GM12878 (cell line): Measurements from ENCODE around the gene CEACAM4. TPM values are rescaled to one million over a fixed set of nuclear protein-coding genes. Genes with fewer than 3 reads are reported as not detected.
A peak's percentile ranks its signal among the peaks of the same experiment; 100 is the strongest.
"Not testable (repeated sequence)": the region's sequence is repeated elsewhere in the genome, so short reads cannot be mapped to it uniquely, and the experiment has no call there.

ENCODE experiments used
- ATAC-seq: fragments of 200-7000 bp; cut with Tn5 transposase; 3 replicates; pipeline ENCODE4 v1.9.1; 2020; ENCODE audit warnings: mild to moderate bottlenecking, moderate library complexity
- BruUV-seq: library from RNA; stranded (reverse); fragments of 400-500 nt; replicated peaks from 2 replicates; lab custom pipeline; 2021; lab: Mats Ljungman, UMichigan
- CTCF ChIA-PET: fragments of 300-600 bp; sonication (Branson Sonifier 250); formaldehyde crosslinking; extraction: SDS; loops from one replicate; lab custom pipeline; 2021; ENCODE audit warnings: inconsistent platforms; lab: Yijun Ruan, JAX
- POLR2A ChIA-PET: fragments of 350-600 bp; formaldehyde crosslinking; extraction: SDS; loops from one replicate; lab custom pipeline; 2021; ENCODE audit warnings: inconsistent platforms; lab: Charles Lee
- RAD21 ChIA-PET: fragments of 300-600 bp; sonication (Branson Sonifier 250); formaldehyde crosslinking; loops from one replicate; lab custom pipeline; 2023; ENCODE audit warnings: antibody characterized with exemption; ENCODE audit not compliant: unreplicated experiment; lab: Charles Lee
- SMC1A ChIA-PET: fragments of 300-600 bp; sonication (Branson Sonifier 250); formaldehyde crosslinking; loops from one replicate; lab custom pipeline; 2023; ENCODE audit not compliant: unreplicated experiment, uncharacterized antibody; lab: Charles Lee
- DNase-seq: peaks from one replicate; pipeline ENCODE4 v3.0.0-alpha.2; 2011; ENCODE audit warnings: low read depth, low spot score
- FAIRE-seq: peaks from 3 replicates; lab custom pipeline; 2011; peaks lifted over from hg19 to GRCh38; lab: Jason Lieb, UNC
- H2AFZ ChIP-seq: 2 replicates; pipeline ENCODE4 v1.6.0; 2011; ENCODE audit warnings: low read depth, low read length, control low read depth; ENCODE audit not compliant: control insufficient read depth
- H3K27ac ChIP-seq: 2 replicates; pipeline ENCODE4 v1.5.1; 2011; ENCODE audit warnings: control low read depth; ENCODE audit not compliant: control insufficient read depth, insufficient read depth
- H3K27me3 ChIP-seq, 2 experiments: replicated peaks in 1 of 2; 2 replicates each; pipeline versions ENCODE4 v1.6.0 to v1.6.1; 2011; ENCODE audit warnings: low read length in 1 of 2; ENCODE audit not compliant: control insufficient read depth in 2 of 2, insufficient read depth in 2 of 2
- H3K36me3 ChIP-seq, 2 experiments: 2 replicates each; pipeline ENCODE4 v1.5.1; 2011; ENCODE audit warnings: low read length in 1 of 2; ENCODE audit not compliant: control insufficient read depth in 2 of 2, insufficient read depth in 2 of 2
- H3K4me1 ChIP-seq: 2 replicates; pipeline ENCODE4 v1.6.1; 2011; ENCODE audit warnings: mild to moderate bottlenecking, low read length, moderate library complexity, mixed read lengths; ENCODE audit not compliant: control insufficient read depth, insufficient read depth
- H3K4me2 ChIP-seq: 2 replicates; pipeline ENCODE4 v1.6.0; 2011; ENCODE audit warnings: control low read depth; ENCODE audit not compliant: control insufficient read depth, insufficient read depth
- H3K4me3 ChIP-seq: fragments of 200-600 bp; sonication (generic); 2 replicates; pipeline ENCODE4 v1.5.1; 2016
- H3K79me2 ChIP-seq: 2 replicates; pipeline ENCODE4 v1.6.0; 2011; ENCODE audit warnings: low read length; ENCODE audit not compliant: control insufficient read depth, insufficient read depth
- H3K9ac ChIP-seq: 2 replicates; pipeline ENCODE4 v1.8.0; 2011; ENCODE audit warnings: low read length, control low read depth, mixed read lengths; ENCODE audit not compliant: control insufficient read depth, insufficient read depth
- H3K9me3 ChIP-seq: replicated peaks from 3 replicates; pipeline ENCODE4 v1.5.1; 2011; ENCODE audit warnings: mild to moderate bottlenecking, low read length; ENCODE audit not compliant: control insufficient read depth, insufficient read depth
- H4K20me1 ChIP-seq: 2 replicates; pipeline ENCODE4 v1.6.0; 2011; ENCODE audit not compliant: control insufficient read depth, insufficient read depth
- BCL11A ChIP-seq: IDR thresholded peaks from 2 replicates; pipeline ENCODE4 v1.6.1; 2011; ENCODE audit warnings: low read depth, low read length
- FOXM1 ChIP-seq: IDR thresholded peaks from 2 replicates; pipeline ENCODE4 v1.6.1; 2012; ENCODE audit warnings: low read depth, mild to moderate bottlenecking, inconsistent platforms, low read length, moderate library complexity
- IKZF1 ChIP-seq: fragments of 450-650 bp; conservative IDR thresholded peaks from 2 replicates; pipeline ENCODE4 v1.6.1; 2017; ENCODE audit warnings: antibody characterized with exemption, mild to moderate bottlenecking
- KAT2A ChIP-seq: conservative IDR thresholded peaks from 2 replicates; pipeline ENCODE4 v1.6.1; 2011; ENCODE audit warnings: low read depth, low read length; ENCODE audit not compliant: control insufficient read depth
- NR2C1 ChIP-seq: fragments of 450-650 bp; IDR thresholded peaks from 2 replicates; pipeline ENCODE4 v1.6.1; 2017; ENCODE audit warnings: antibody characterized with exemption, mild to moderate bottlenecking, moderate library complexity
- TCF12 ChIP-seq: IDR thresholded peaks from 2 replicates; pipeline ENCODE4 v1.6.1; 2011; ENCODE audit warnings: low read depth, mild to moderate bottlenecking, low read length
- WGBS: methylation state at CpG from one replicate; pipeline ENCODE4 v1.1.6; 2016; ENCODE audit warnings: low lambda C conversion rate; ENCODE audit not compliant: insufficient replicate concordance, insufficient coverage; ENCODE audit errors: missing lambda C conversion rate; 5-methylcytosine and 5-hydroxymethylcytosine counted together
- in situ Hi-C: fragments of 300-500 bp; cut with MboI; formaldehyde crosslinking; loops from 9 replicates; pipeline ENCODE4 v1.14.3; 2018; ENCODE audit warnings: mixed read lengths
- intact Hi-C: fragments of 100-400 bp; cut with micrococcal nuclease; formaldehyde crosslinking; loops from one replicate; pipeline ENCODE4 v1.14.2; 2022; ENCODE audit not compliant: unreplicated experiment
- polyA plus RNA-seq, 11 experiments: library from polyadenylated mRNA; depleted of rRNA in 4 of 11; unstranded in 6 of 11; stranded (reverse) in 5 of 11; fragments of >200 nt; fragmentation: Nextera tagmentation in 4 of 11; fragmentation: Illumina TruSeq in 1 of 11; extraction: Ambion mirVana in 4 of 11; extraction: Trizol in 1 of 11; gene quantifications; 1 replicate in 1 of 11; 2 replicates in 10 of 11; pipeline versions ENCODE4 v1.2.1 to v1.2.3, GENCODE V29; 2011 to 2016; ENCODE audit warnings: inconsistent platforms in 2 of 11, missing spikeins in 2 of 11, low read depth in 1 of 11
- total RNA-seq, 4 experiments: library from RNA; depleted of rRNA in 3 of 4; stranded (reverse); fragments of >200 nt in 3 of 4; fragmentation: Illumina TruSeq in 1 of 4; extraction: Trizol in 1 of 4; gene quantifications; 2 replicates each; pipeline versions ENCODE4 v1.2.1 to v1.2.3, GENCODE V29; 2013 to 2021
- TF ChIP-seq, protein P1 (sequence below): fragments of 150-350 bp; IDR thresholded peaks from 2 replicates; pipeline ENCODE4 v1.6.1; 2016; ENCODE audit warnings: low read depth, low read length
- TF ChIP-seq, protein P2 (sequence below): fragments of 450-650 bp; IDR thresholded peaks from 2 replicates; pipeline ENCODE4 v1.6.1; 2016; ENCODE audit warnings: mild to moderate bottlenecking

Gene CEACAM4
- total and polyA plus RNA-seq, 10 of the 15 experiments (the other 5 are each of a cell fraction or from before 2014, with no cell fraction given), result not detected

DNA sequence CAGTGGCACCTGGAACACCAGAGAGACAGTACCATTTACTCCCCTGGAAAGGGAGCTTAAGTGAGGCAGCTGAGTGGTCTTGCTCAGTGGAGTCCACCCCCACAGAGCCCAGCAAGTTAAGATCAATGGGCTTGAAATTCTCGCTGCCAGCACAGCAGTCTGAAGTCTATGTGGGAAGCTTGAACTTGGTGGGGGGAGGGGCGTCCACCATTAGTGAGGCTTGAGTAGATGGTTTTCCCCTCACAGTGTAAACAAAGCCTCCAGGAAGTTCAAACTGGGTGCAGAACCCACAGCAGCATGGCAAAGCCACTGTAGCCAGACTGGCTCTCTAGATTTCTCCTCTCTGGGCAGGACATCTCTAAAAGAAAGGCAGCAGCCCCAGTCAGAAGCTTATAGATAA is 30.3 kb upstream of the CEACAM4 start:
- Histone ChIP-seq H3K4me2 (no peak overlapping the region), H3K79me2 (no peaks in the 10 kb centered on the region), H3K4me3 (no peak overlapping the region), H2AFZ (peak overlapping the region; percentile 23; the same call in 1 of the 2 replicates), H3K36me3 (no peaks in the 10 kb centered on the region), H4K20me1 (no peaks in the 10 kb centered on the region), H3K4me1 (no peaks in the 10 kb centered on the region; the same call in 1 of the 2 replicates), H3K27ac (no peak overlapping the region), H3K9ac (no peak overlapping the region), H3K9me3 (no peaks in the 10 kb centered on the region; the same call in 2 of the 3 replicates), H3K27me3 (no peaks in the 10 kb centered on the region)
- ChIA-PET CTCF (interaction anchor here (0.7 to 2.4 kb wide), 4 partner anchors 10 to 138 kb away, joined by 3 to 12 read pairs (median 4); no protein-coding TSS in a partner anchor), POLR2A (no interaction called here), RAD21 (interaction anchor here (1.4 to 2.9 kb wide), 2 partner anchors 10 to 15 kb away, joined by 3 to 8 read pairs; no protein-coding TSS in a partner anchor), SMC1A (no interaction called here)
- 3% methylated on average over 2 of the region's 2 CpGs for WGBS
- DNase-seq (no peak), FAIRE-seq (no peak), ATAC-seq (no peak)
- in situ Hi-C loops (no loop called here), intact Hi-C loops (no loop called here)
- TF ChIP-seq, protein P1, sequence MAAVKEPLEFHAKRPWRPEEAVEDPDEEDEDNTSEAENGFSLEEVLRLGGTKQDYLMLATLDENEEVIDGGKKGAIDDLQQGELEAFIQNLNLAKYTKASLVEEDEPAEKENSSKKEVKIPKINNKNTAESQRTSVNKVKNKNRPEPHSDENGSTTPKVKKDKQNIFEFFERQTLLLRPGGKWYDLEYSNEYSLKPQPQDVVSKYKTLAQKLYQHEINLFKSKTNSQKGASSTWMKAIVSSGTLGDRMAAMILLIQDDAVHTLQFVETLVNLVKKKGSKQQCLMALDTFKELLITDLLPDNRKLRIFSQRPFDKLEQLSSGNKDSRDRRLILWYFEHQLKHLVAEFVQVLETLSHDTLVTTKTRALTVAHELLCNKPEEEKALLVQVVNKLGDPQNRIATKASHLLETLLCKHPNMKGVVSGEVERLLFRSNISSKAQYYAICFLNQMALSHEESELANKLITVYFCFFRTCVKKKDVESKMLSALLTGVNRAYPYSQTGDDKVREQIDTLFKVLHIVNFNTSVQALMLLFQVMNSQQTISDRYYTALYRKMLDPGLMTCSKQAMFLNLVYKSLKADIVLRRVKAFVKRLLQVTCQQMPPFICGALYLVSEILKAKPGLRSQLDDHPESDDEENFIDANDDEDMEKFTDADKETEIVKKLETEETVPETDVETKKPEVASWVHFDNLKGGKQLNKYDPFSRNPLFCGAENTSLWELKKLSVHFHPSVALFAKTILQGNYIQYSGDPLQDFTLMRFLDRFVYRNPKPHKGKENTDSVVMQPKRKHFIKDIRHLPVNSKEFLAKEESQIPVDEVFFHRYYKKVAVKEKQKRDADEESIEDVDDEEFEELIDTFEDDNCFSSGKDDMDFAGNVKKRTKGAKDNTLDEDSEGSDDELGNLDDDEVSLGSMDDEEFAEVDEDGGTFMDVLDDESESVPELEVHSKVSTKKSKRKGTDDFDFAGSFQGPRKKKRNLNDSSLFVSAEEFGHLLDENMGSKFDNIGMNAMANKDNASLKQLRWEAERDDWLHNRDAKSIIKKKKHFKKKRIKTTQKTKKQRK, result no peak
- TF ChIP-seq KAT2A, result no peak
- TF ChIP-seq TCF12, result no peak
- TF ChIP-seq FOXM1, result no peak
- TF ChIP-seq IKZF1, result no peak
- no peak for TF ChIP-seq NR2C1
- TF ChIP-seq BCL11A, result no peak
- TF ChIP-seq, protein P2, sequence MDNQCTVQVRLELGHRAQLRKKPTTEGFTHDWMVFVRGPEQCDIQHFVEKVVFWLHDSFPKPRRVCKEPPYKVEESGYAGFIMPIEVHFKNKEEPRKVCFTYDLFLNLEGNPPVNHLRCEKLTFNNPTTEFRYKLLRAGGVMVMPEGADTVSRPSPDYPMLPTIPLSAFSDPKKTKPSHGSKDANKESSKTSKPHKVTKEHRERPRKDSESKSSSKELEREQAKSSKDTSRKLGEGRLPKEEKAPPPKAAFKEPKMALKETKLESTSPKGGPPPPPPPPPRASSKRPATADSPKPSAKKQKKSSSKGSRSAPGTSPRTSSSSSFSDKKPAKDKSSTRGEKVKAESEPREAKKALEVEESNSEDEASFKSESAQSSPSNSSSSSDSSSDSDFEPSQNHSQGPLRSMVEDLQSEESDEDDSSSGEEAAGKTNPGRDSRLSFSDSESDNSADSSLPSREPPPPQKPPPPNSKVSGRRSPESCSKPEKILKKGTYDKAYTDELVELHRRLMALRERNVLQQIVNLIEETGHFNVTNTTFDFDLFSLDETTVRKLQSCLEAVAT, result no peak
- BruUV-seq, result no TSS peak

DNA sequence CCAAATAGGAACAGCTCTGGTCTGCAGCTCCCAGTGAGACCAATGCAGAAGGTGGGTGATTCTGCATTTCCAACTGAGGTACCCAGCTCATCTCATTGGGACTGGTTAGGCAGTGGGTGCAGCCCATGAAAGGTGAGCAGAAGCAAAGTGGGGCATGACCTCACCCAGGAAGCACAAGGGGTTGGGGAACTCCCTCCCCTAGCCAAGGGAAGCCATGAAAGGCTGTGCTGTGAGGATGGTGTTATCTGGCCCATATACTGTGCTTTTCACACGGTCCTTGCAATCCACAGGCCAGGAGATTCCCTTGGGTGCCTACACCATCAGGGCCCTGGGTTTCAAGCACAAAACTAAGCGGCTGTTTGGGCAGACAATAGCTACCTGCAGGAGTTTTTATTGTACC is 29.9 kb upstream of the CEACAM4 start:
- H3K4me3 ChIP-seq, H3K9ac ChIP-seq, SMC1A ChIA-PET, DNase-seq, H3K27me3 ChIP-seq, in situ Hi-C loops, H3K4me2 ChIP-seq, H4K20me1 ChIP-seq, POLR2A ChIA-PET, FAIRE-seq, H3K79me2 ChIP-seq, H3K36me3 ChIP-seq, H3K27ac ChIP-seq, H3K9me3 ChIP-seq, H3K4me1 ChIP-seq, BruUV-seq, intact Hi-C loops: not testable (repeated sequence)
- ATAC-seq, result 0 out of 3 replicates have a peak, but pooled peaks have one; percentile 18
- RAD21 ChIA-PET, result interaction anchor here (1.4 to 2.9 kb wide), 2 partner anchors 10 to 15 kb away, joined by 3 to 8 read pairs; no protein-coding TSS in a partner anchor
- peak overlapping the region; percentile 23; the same call in 1 of the 2 replicates for H2AFZ ChIP-seq
- CTCF ChIA-PET, result interaction anchor here (0.7 to 2.4 kb wide), 4 partner anchors 9 to 139 kb away, joined by 3 to 12 read pairs (median 4); no protein-coding TSS in a partner anchor
- 3% methylated on average over 2 of the region's 2 CpGs for WGBS
